ENCODE results near the gene MARCHF10.

The MARCHF10 gene

DNA sequence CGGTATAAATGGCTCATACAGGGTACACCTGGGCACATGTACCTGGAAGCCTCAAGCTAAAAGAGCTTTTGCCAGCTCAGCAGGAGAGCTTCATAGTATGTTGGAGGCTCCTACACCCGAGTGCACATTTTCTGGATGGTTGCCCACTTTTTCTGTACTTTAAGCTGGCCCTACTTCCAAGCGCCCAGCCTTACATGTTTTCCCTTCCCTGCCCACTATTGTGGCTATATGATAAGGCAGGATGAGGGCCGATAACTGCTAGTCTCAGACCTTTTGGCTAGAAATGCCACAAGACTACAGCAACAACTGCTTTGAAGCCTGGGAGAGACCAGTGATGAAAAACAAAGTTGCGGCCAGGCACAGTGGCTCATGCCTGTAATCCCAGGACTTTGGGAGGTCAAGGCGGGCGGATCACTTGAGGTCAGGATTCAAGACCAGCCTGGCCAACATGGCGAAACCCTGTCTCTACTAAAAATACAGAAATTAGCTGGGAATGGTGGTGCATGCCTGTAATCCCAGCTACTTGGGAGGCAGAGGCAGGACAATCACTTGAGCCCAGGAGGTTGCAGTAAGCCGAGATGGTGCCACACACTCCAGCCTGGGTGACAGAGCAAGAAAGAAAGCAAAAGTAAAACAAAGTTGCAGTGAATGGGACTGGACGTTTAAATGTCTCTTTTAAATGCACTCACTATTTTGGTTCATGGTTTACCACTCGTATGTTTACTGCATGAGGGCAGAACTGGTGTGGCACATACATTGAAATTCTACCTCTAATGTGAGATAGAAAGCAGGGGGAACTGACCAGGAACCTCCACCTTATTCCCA lies 14.2 kb upstream of the MARCHF10 start:
- in situ Hi-C loops (cut with MboI; ENCODE audit: low sequenced_read_pairs): no loop called here

DNA sequence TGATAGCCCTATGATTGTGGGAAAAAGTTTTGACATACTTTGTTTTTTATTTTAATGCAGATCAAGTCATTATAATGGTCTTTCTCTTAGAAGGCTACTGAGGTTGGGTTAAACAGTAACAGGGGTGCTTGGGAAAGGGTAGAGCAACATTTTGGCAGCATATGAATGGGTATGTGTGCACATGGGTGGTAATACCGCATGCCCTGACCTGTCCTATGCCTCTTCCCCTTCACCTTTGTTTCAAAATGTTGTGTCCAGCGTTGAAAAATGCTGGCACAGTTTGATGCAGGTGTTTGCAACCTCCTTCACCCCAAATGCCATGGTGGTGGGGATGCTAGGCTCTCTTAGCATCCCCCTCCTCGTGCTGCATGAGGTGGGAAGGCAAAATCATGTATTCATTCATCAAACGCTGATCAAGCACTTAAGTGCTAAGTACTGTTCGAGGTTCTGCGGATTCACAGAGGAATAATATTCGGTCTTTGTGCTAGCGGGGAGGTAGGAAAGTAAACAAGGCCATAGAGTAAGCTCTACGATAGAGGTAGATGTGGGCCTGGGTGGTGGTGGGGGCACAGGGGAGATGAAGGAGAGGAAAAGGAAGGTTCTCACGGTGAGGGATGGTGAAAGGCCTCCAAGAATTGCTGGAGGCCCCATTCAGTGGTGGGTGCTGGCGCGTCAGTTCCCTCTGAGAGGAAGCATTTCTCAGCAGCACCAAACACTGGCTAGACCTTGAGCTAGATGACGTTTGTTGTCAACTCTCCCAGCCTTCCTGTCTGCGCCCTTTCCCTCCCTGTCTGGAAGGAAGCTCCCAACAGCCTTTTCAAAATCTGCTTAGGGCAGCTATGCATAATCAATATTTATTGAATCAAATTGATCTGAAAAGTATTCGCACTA lies 13.3 kb upstream of the MARCHF10 start:
- in situ Hi-C loops (cut with MboI; ENCODE audit: low sequenced_read_pairs): no loop called here

DNA sequence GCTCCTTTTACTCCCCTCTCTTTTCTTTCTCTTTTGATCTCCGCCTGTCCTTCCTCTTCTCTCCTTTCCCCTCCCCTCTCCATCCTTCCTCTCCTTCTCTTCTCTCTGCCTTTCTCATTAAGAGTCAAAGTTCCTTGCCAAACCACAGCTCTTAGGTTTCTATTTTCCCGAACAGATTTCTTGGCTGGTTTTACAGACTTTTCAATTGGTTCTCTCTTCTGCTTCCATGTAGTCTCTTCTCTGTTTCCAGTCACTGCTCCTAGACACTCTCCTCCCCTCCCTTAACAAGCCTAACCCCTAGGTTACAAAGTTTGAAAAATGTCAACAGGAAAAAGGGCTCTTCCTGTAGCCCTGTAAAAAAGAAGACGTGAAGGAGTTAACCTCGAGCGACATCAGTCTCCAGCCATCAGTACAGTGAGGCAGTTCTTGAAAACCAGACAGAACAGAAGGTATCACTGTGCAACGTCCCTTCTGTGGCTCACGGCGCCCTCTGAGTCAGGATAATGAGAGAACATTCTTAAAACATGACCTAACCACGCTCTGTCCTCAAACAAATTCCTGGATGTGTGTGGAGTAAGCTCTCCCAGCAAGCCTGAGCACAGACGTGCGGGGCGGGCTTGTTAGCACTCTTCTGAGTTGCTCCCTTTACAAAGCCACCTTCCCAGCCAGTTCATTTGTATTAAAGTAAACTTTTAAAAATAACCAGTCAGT lies 11.6 kb upstream of the MARCHF10 start:
- in situ Hi-C loops (cut with MboI; ENCODE audit: low sequenced_read_pairs): no loop called here

DNA sequence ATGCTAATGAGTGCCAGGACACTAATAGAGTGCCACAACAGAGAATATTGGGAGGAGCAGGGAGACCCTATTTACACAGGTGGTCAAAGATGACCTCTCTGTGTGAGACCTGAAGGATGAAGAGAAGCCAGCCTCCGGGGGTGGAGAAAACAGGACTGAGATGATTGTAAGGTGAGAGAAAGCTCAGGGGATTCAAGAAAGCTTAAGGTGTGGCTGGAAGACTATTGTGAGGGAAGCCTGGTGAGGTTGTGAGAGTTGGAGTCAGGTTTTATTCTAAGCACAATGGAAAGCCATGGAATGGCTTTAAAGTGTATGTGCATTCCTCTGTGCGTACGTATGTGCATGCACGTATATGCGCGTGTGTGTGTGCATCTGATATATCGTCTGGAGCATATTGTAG lies 10.4 kb upstream of the MARCHF10 start:
- in situ Hi-C loops (cut with MboI; ENCODE audit: low sequenced_read_pairs): no loop called here

DNA sequence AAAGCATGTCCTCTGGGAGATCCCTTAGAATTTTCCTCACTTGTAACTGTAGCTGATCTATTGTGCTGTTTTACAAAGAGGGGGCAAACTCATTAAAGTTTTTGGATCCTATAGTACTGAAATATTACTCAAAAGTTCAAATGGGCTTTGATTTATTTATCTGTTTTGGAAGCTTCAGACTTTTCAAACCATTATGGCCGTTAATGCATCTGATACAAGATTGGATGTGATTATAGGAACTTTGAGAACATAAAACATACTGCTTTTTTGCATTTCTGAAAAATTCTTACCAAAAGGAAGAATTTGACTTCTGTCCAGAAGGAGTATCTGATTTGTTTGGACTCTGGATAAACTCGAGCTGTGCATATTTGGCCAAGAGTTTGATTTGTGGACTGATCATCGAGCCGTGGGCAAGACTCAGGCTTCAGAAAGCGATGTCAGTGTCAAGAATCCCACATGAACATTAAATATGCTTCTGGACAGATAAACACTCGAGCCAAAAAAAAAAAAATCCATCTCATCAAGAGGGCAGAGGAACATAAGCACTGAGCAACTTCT lies 8.2 kb upstream of the MARCHF10 start:
- in situ Hi-C loops (cut with MboI; ENCODE audit: low sequenced_read_pairs): no loop called here

DNA sequence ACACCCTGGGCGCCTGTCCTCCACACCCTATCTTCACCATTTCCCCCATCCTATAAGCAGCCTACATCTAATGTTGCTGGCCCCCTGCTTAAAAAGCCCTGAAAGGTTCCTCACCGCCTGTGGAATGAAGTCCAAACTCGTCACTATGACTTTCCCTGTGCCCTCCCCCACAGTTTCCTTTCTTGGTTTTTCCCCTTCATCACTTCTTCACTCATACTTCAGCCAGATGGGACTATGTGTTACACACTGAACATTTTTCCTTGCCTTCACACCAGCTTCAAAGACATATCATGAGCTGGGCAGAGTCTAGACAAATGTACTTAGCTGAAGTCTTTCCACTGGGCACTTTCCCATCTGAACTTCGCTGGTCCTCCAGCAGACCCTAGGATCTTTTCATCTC lies 1.5 kb upstream of the MARCHF10 start:
- in situ Hi-C loops (cut with MboI; ENCODE audit: low sequenced_read_pairs): no loop called here

DNA sequence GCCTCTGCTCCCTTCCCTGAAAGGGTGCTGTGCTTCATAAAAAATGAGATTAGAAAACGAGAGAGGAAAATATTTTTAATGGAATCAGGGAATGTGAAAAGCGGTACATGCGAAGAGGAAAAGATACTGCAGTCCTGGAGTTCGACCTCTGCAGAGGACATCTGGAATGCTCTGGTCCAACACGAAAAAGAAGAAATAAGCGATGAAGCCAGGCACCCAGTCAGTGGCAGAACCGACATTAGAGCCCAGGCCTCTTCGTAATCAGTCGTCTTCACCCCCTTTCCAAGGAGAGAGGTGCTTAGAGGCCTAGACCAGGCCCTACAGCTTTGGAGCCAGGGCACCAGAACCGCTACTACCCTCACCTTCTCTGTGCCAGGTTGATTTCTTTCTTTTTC lies 459 bp upstream of the MARCHF10 start:
- in situ Hi-C loops (cut with MboI; ENCODE audit: low sequenced_read_pairs): no loop called here

DNA sequence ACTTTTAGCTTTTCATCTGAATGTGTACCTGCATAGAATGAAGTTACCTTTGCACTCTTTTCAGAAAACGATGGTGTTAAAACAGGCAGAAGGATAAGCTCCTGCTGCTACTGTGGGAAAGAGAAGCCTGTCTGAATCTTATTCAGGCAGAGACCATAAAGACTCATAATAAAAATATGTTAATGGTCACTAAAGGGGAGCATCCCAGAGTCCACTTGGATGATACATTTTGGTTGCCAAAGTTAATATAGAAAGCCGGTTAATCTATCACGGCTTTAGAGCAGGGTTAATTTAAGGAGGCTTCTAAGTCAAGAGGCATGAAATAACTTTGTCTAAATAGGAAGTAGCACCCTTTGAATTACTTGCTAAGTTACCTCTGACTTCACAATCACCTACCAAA lies 2.9 kb downstream of the MARCHF10 start:
- in situ Hi-C loops (cut with MboI; ENCODE audit: low sequenced_read_pairs): no loop called here

DNA sequence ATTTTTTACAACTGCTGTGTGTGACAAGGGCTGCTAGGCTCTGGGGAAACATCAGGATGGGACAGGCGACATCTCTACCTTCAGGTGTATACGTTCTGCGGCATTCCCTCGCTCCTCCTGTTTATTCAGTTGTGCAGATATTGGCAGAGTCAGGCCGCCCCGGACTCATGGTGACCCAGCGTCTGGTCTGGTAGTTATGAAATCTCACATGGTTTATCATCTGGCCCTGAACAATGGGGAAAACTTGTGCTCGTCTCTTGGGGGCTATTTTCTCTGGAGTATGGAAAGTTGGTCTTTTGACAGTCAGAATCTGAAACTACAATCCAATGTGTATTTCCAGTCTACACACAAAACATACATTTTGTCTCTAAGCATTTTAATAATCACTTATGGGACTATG lies 3.3 kb downstream of the MARCHF10 start:
- in situ Hi-C loops (cut with MboI; ENCODE audit: low sequenced_read_pairs): no loop called here

DNA sequence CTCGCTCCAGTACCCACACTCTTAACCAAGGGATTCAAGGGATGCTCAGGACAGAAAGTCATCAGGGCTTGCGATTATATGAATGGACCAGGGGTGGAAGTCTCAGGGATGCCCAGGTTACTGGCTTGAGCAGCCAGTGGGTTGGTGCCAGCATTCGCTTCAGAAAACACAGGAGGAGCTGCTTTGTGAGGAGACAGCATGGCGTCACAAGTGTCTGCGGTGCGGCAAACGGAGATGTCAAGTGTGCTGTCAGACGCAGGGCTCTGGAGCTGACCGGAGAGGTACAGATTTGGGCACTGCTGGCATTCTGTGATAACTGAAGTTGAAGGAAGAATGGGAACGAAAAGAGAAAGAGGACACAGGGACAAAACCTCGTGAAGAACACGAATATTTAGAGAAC lies 4.1 kb downstream of the MARCHF10 start:
- in situ Hi-C loops (cut with MboI; ENCODE audit: low sequenced_read_pairs): no loop called here

DNA sequence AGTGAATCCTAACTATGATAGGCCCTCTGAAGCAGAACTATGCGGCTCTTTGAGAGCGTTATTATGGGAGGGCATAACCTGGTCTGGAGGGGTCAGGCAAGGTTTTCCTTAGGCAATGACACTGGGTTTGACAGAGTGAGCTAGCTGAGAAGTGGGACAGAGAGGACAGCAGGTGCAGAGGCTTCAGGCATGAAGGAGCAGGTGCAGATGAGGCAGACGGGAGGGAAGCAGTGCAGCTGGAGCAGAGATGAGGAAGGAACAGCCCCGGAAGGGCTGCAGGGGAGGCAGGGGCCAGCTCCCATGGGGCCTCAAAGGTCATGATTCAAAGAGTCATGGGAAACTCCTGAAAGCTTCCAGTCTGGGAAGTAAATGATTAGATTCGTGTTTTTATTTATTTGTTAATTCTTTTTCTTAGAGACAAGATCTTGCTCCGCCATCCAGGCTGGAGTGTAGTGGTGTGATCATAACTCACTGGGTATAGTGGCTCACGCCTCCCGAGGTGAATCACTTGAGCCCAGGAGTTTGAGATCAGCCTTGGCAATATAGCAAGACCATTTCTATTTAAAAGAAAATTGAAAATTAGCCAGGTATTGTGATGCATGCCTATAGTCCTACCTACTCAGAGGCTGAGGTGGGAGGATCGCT lies 5.4 kb downstream of the MARCHF10 start:
- in situ Hi-C loops (cut with MboI; ENCODE audit: low sequenced_read_pairs): no loop called here

DNA sequence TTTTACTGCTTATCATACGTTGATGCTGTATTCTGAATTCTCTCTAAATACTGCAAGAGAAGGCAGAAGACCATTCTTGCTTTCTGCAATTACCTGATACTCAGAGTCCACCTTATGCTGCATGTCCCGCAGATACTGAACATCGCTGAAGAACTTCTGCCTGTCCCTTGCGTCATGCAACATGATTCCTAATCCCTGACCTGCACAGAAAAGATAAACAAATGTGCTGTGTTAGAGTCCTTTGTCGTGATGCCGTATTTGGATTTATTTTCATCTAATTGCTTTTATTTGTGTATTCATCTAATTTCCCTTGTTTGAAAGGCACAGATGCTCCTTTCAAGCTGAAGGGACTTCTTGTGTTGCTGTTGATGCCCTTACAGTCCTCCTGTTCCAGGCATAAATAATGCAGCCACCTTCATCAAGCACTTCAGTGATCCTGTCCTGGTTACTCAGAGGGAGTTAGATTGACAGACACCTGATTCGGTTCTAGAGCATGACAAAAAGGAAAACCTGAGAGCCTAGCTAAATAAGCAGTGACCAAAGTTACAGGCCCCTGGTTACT lies 6.5 kb downstream of the MARCHF10 start:
- in situ Hi-C loops (cut with MboI; ENCODE audit: low sequenced_read_pairs): no loop called here

DNA sequence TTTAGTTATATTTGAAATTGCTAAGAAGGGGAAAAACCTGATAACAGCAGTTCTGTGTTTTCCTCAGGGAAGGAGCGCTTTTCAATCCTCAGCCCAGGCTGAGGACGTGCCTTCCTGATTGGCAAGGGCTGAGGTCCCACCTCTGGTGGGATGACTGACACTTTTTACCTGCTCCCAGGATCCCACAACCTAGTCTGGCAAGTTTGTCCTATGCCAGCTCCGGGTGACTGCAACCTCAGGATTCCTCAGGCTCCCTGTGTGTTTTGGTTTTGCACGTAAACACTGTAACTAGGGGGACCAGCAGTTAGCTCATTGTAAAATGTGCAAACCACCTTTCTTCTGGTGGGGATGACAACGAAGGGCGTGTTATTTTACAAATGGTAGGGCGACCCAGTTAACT lies 7.5 kb downstream of the MARCHF10 start:
- in situ Hi-C loops (cut with MboI; ENCODE audit: low sequenced_read_pairs): no loop called here

DNA sequence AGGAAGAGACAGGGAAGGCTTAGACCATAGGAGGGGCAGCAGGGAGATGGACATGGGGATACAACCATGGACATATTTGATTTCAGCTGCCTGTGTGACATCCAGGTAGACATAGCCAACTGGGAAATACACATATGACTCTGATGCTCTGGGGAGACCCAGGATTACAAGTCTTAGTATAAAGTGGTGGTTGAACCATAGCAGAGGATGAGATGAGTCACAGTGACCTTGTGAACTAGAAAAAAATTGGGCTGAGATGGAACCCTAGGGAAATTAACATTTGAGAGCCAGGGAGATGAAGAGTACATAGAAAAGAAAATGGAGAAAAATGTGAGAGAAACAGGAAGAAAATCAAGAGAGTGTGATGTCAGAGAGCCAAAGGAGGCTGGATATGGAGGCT lies 10.2 kb downstream of the MARCHF10 start:
- in situ Hi-C loops (cut with MboI; ENCODE audit: low sequenced_read_pairs): no loop called here

DNA sequence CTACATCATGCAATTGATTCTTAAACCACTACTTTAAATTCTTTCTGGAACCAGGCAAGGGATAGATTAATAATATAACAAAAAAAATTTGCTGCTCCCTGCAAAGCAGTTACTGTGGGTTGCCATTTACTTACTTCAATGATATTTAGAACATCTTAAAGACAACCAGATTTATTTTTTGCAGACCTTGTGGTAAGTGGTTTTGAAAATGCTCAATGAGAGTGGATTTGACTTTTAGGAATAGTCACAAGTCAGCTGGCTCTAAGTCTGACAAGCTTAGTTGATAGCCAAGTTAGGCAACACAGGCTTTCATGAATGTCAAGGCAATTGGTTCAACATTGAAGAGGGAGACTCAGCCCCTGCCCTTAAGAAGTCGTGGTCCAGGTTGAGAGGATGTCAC lies 11.8 kb downstream of the MARCHF10 start:
- in situ Hi-C loops (cut with MboI; ENCODE audit: low sequenced_read_pairs): no loop called here

DNA sequence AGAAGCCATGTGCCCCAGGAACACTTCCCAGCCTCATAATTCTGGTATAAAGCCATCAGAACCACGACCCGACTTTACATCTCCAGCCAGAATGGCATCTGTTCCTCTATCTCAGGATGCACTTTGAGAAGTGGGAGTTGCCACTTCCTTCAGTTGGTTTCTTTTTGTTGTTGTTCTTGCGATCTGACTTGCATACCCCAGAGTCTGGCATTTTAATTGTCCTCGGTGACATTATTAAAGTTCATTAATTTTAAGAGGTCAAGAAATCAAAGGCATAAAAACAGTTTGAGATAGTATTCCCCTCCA lies 13.5 kb downstream of the MARCHF10 start:
- in situ Hi-C loops (cut with MboI; ENCODE audit: low sequenced_read_pairs): no loop called here

DNA sequence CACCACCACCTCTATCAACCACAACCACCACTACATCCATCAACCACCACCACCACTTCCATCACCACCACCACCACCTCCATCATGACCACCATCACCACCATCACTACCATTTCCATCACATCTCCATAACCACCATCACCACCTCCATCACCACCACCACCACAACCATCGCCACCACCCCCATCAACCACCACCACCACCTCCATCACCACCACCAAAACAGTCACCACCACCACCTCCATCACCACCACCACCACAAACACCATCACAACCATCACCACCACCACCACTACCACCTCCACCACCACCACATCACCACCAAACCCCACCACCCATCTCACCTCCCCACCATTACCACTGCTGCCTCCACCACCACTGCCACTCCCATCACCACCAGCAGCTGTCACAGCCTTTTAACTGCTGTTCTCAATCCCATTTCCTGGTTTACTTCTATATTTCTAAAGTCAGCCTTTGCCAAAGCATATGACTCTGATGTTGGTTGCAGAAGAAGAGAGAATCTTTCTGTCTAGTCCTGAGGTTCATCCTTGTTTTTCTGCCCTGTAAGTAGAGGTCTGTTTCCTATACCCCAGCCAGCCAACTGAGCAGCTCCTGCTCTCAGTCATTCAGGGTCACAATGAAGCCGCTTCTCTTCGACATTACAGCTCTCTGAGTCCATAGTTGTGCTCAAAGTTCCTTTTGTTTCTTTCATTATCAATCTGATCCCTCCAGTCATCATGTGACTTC lies 14.0 kb downstream of the MARCHF10 start:
- in situ Hi-C loops (cut with MboI; ENCODE audit: low sequenced_read_pairs): no loop called here

DNA sequence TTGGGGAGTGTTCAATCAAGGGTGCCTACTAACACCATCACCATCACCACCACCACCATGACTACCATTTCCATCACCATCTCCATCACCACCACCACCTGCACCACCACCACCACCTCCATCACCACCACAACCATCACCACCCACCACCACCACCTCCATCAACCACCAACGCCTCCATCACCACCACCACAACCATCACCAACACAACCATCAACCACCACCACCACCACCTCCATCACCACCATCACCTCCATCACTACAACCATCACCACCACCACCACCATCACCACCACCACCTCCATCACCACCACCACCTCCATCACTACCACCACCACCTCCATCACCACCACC lies 15.7 kb downstream of the MARCHF10 start:
- in situ Hi-C loops (cut with MboI; ENCODE audit: low sequenced_read_pairs): no loop called here

DNA sequence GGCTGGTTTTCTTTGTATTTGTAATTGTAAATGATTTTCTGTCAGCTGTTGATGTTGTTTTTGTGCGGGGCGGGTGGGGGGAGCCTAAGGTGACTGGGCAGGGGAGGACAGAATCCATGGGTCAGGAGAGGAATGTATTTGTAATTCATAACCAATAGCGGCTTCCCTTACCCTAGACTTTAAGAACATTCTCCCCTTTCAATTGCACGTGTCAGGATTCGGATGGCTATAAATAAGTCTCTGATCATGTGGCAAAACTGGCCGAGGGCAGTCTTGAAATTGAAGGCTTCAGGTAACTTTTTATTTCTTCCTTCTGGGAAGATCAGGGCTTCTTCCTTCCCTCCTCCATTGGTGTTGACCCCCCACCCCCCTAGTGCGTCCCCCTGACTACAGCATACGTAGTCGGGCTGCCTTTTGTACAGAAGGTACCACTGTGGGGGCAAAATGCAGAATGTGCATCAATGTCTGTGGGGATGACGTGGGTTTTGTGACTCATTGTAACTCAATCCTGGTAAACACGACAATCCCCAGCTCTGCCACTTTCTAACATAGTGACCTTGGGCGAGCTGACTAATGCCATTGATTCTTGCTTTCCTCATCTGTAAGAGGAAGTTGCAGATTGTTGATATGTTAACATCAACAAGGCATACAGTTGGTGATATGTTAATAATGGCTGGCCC lies 16.2 kb downstream of the MARCHF10 start:
- in situ Hi-C loops (cut with MboI; ENCODE audit: low sequenced_read_pairs): no loop called here

All from HL-60/S4 treated with retinoic acid at 250 ng/mL for 4 days and 3 days (cell line).